K562 (cell line): ENCODE measurements around the gene DAP. TPM values are rescaled to one million over a fixed set of nuclear protein-coding genes. Genes with fewer than 3 reads are reported as not detected.

ENCODE experiments used
- ATAC-seq: fragments of 200-7000 bp; cut with Tn5 transposase; 3 replicates; pipeline ENCODE4 v1.9.1; 2020; ENCODE audit warnings: moderate library complexity
- BruUV-seq: library from RNA; stranded (reverse); fragments of 400-500 nt; replicated peaks from 2 replicates; lab custom pipeline; 2021; lab: Mats Ljungman, UMichigan
- CTCF ChIA-PET: fragments of 300-600 bp; formaldehyde crosslinking; extraction: SDS; loops from one replicate; lab custom pipeline; 2021; ENCODE audit warnings: low intra/inter-chr PET ratio; lab: Yijun Ruan, JAX
- POLR2A ChIA-PET: fragments of 300-600, 350-650 bp; sonication (Branson Sonifier 250); formaldehyde crosslinking; extraction: SDS; loops from one replicate; lab custom pipeline; 2021; ENCODE audit warnings: antibody characterized with exemption, inconsistent platforms; lab: Yijun Ruan, JAX
- DNase-seq, 4 experiments: peaks; one replicate each; pipeline versions ENCODE4 v3.0.0 to v3.0.0-alpha.2; 2011 to 2018; ENCODE audit warnings: low spot score in 3 of 4, mixed read lengths in 3 of 4; ENCODE audit errors: extremely low read depth in 1 of 4
- FAIRE-seq: peaks from 2 replicates; lab custom pipeline; 2011; peaks lifted over from hg19 to GRCh38; lab: Jason Lieb, UNC
- H2AFZ ChIP-seq: 2 replicates; pipeline ENCODE4 v1.6.0; 2011; ENCODE audit warnings: low read depth, low read length, control low read depth, inconsistent platforms
- H3K27ac ChIP-seq: fragments of 200-600 bp; 3 replicates; pipeline ENCODE4 v1.8.0; 2011; ENCODE audit warnings: low read depth, mild to moderate bottlenecking, control low read depth, inconsistent platforms, low read length, moderate library complexity, mixed read lengths; ENCODE audit errors: extremely low read depth
- H3K27me3 ChIP-seq, 2 experiments: fragments of 300-600 bp in 1 of 2; 2 replicates in 1 of 2; 3 replicates in 1 of 2; pipeline versions ENCODE4 v1.6.0 to v1.8.0; 2011; ENCODE audit warnings: inconsistent platforms in 2 of 2, low read length in 2 of 2, mild to moderate bottlenecking in 1 of 2, mixed read lengths in 1 of 2, moderate library complexity in 1 of 2; ENCODE audit not compliant: control insufficient read depth in 2 of 2, insufficient read depth in 2 of 2
- H3K36me3 ChIP-seq: fragments of 300-600 bp; 3 replicates; pipeline ENCODE4 v1.8.0; 2011; ENCODE audit warnings: mild to moderate bottlenecking, low read length, inconsistent platforms; ENCODE audit not compliant: control insufficient read depth, insufficient read depth
- H3K4me1 ChIP-seq, 2 experiments: fragments of 200-600 bp in 1 of 2; replicated peaks in 1 of 2; 2 replicates in 1 of 2; 3 replicates in 1 of 2; pipeline versions ENCODE4 v1.5.1 to v1.8.0; 2011; ENCODE audit warnings: inconsistent platforms in 2 of 2, low read length in 2 of 2, mild to moderate bottlenecking in 1 of 2, mixed read lengths in 1 of 2, moderate library complexity in 1 of 2; ENCODE audit not compliant: control insufficient read depth in 2 of 2, insufficient read depth in 2 of 2
- H3K4me2 ChIP-seq: 2 replicates; pipeline ENCODE4 v1.6.1; 2011; ENCODE audit warnings: low read length, control low read depth, inconsistent platforms, mixed read lengths; ENCODE audit not compliant: insufficient read depth
- H3K4me3 ChIP-seq: fragments of 200-600 bp; sonication (generic), shearing (Covaris generic); 2 replicates; pipeline ENCODE4 v1.5.1; 2016; ENCODE audit warnings: control low read depth, inconsistent platforms
- H3K79me2 ChIP-seq: fragments of 200-600 bp; 3 replicates; pipeline ENCODE4 v1.8.0; 2011; ENCODE audit warnings: low read length, inconsistent platforms; ENCODE audit not compliant: control insufficient read depth, insufficient read depth
- H3K9ac ChIP-seq, 2 experiments: 2 replicates each; pipeline versions ENCODE4 v1.6.0 to v1.6.1; 2011; ENCODE audit warnings: low read depth in 2 of 2, low read length in 2 of 2, control low read depth in 1 of 2, inconsistent platforms in 1 of 2, mild to moderate bottlenecking in 1 of 2, mixed read lengths in 1 of 2; ENCODE audit not compliant: insufficient read depth in 1 of 2
- H3K9me1 ChIP-seq: one replicate; pipeline ENCODE4 v1.6.0; 2011; ENCODE audit warnings: inconsistent platforms, mild to moderate bottlenecking, low read length, moderate library complexity; ENCODE audit not compliant: control insufficient read depth, insufficient read depth
- H3K9me3 ChIP-seq: replicated peaks from 2 replicates; pipeline ENCODE4 v1.5.1; 2011; ENCODE audit warnings: low read depth, low read length, inconsistent platforms; ENCODE audit not compliant: control insufficient read depth, insufficient read depth
- H4K20me1 ChIP-seq: replicated peaks from 2 replicates; pipeline ENCODE4 v1.6.1; 2011; ENCODE audit warnings: low read length, inconsistent platforms, mixed read lengths; ENCODE audit not compliant: control insufficient read depth, insufficient read depth
- ARID1B ChIP-seq: fragments of 450-650 bp; IDR thresholded peaks from 2 replicates; pipeline ENCODE4 v1.6.1; 2016; ENCODE audit warnings: antibody characterized with exemption, mild to moderate bottlenecking, inconsistent platforms
- ATF3 ChIP-seq, 2 experiments: fragments of 450-650 bp in 1 of 2; sonication (generic) in 1 of 2; formaldehyde crosslinking in 1 of 2; IDR thresholded peaks in 1 of 2; conservative IDR thresholded peaks in 1 of 2; 2 replicates each; pipeline versions ENCODE4 v1.6.1 to v1.8.1; 2016 to 2023; ENCODE audit warnings: mild to moderate bottlenecking in 2 of 2, moderate library complexity in 2 of 2, inconsistent platforms in 1 of 2, missing genetic modification reagents in 1 of 2
- BHLHE40 ChIP-seq: IDR thresholded peaks from 2 replicates; pipeline ENCODE4 v1.6.1; 2011; ENCODE audit warnings: low read length, improper control_type of control experiment
- CBFA2T2 ChIP-seq: fragments of 450-650 bp; conservative IDR thresholded peaks from 2 replicates; pipeline ENCODE4 v1.6.1; 2017; ENCODE audit warnings: mild to moderate bottlenecking
- CBFA2T3 ChIP-seq: fragments of 450-650 bp; IDR thresholded peaks from 2 replicates; pipeline ENCODE4 v1.6.1; 2017
- CBX3 ChIP-seq, 2 experiments: IDR thresholded peaks; 1 replicate in 1 of 2; 2 replicates in 1 of 2; pipeline ENCODE4 v1.6.1; 2012; ENCODE audit warnings: inconsistent platforms in 2 of 2, low read length in 2 of 2, borderline replicate concordance in 1 of 2, control low read depth in 1 of 2
- CREM ChIP-seq: IDR thresholded peaks from 2 replicates; pipeline ENCODE4 v1.6.1; 2014; ENCODE audit warnings: antibody characterized with exemption, low read depth
- EGR1 ChIP-seq: fragments of 450-650 bp; conservative IDR thresholded peaks from 2 replicates; pipeline ENCODE4 v1.6.1; 2017; ENCODE audit warnings: mild to moderate bottlenecking
- FOSL1 ChIP-seq: fragments of 200-800 bp; sonication (Bioruptor generic); conservative IDR thresholded peaks from 2 replicates; pipeline ENCODE4 v1.6.1; 2016; ENCODE audit warnings: missing genetic modification characterization, missing compliant biosample characterization
- FOXJ2 ChIP-seq: fragments of 200-800 bp; sonication (Bioruptor generic); IDR thresholded peaks from 2 replicates; pipeline ENCODE4 v1.6.1; 2016; ENCODE audit warnings: missing genetic modification characterization, missing compliant biosample characterization
- HBP1 ChIP-seq: fragments of 450-650 bp; formaldehyde crosslinking; IDR thresholded peaks from 2 replicates; pipeline ENCODE4 v1.4.0; 2022; ENCODE audit warnings: missing genetic modification characterization
- HDAC1 ChIP-seq, 2 experiments: fragments of 450-650 bp; IDR thresholded peaks; 2 replicates each; pipeline ENCODE4 v1.6.1; 2016 to 2017; ENCODE audit warnings: inconsistent platforms in 1 of 2, mild to moderate bottlenecking in 1 of 2, moderate library complexity in 1 of 2
- LEF1 ChIP-seq: fragments of 450-650 bp; IDR thresholded peaks from 2 replicates; pipeline ENCODE4 v1.6.1; 2016; ENCODE audit warnings: mild to moderate bottlenecking
- MAFG ChIP-seq: fragments of 450-650 bp; conservative IDR thresholded peaks from 2 replicates; pipeline ENCODE4 v1.6.1; 2016; ENCODE audit warnings: missing genetic modification characterization, missing compliant biosample characterization
- NCOR1 ChIP-seq: fragments of 450-650 bp; IDR thresholded peaks from 2 replicates; pipeline ENCODE4 v1.6.1; 2016; ENCODE audit warnings: mild to moderate bottlenecking, moderate library complexity
- NFIC ChIP-seq: fragments of 450-650 bp; IDR thresholded peaks from 2 replicates; pipeline ENCODE4 v1.6.1; 2017; ENCODE audit warnings: mild to moderate bottlenecking, inconsistent platforms
- PURB ChIP-seq: sonication (generic); formaldehyde crosslinking; IDR thresholded peaks from 2 replicates; pipeline ENCODE4 v1.9.0; 2021; ENCODE audit warnings: low read depth, mild to moderate bottlenecking, missing genetic modification reagents
- RAD51 ChIP-seq: fragments of 450-650 bp; IDR thresholded peaks from 2 replicates; pipeline ENCODE4 v1.7.1; 2016; ENCODE audit warnings: low read depth, mild to moderate bottlenecking, borderline replicate concordance
- RCOR1 ChIP-seq, 2 experiments: IDR thresholded peaks; 2 replicates each; pipeline ENCODE4 v1.6.1; 2012; ENCODE audit warnings: low read depth in 2 of 2, low read length in 2 of 2, borderline replicate concordance in 1 of 2, improper control_type of control experiment in 1 of 2
- SMARCA4 ChIP-seq: fragments of 450-650 bp; IDR thresholded peaks from 2 replicates; pipeline ENCODE4 v1.6.1; 2016
- SRSF9 ChIP-seq: fragments of 200-400 bp; formaldehyde crosslinking; IDR thresholded peaks from 2 replicates; pipeline ENCODE4 v1.6.1; 2017; ENCODE audit warnings: low read depth, low read length, borderline replicate concordance
- TCF3 ChIP-seq: sonication (generic); formaldehyde crosslinking; IDR thresholded peaks from 2 replicates; pipeline ENCODE4 v1.4.0; 2020; ENCODE audit warnings: mild to moderate bottlenecking, missing genetic modification reagents
- THRAP3 ChIP-seq: fragments of 450-650 bp; IDR thresholded peaks from 2 replicates; pipeline ENCODE4 v1.6.1; 2016; ENCODE audit warnings: mild to moderate bottlenecking, inconsistent platforms, borderline replicate concordance
- ZNF384 ChIP-seq: IDR thresholded peaks from 2 replicates; pipeline ENCODE4 v1.6.1; 2012; ENCODE audit warnings: low read depth, low read length, improper control_type of control experiment
- ZSCAN29 ChIP-seq: fragments of 450-650 bp; IDR thresholded peaks from 2 replicates; pipeline ENCODE4 v1.6.1; 2017
- WGBS: fragments of 100-300 bp; shearing (Covaris generic); methylation state at CpG from one replicate; pipeline ENCODE4 v1.1.6; 2016; ENCODE audit warnings: low coverage, mixed read lengths; ENCODE audit not compliant: insufficient coverage; ENCODE audit errors: missing lambda C conversion rate; 5-methylcytosine and 5-hydroxymethylcytosine counted together
- in situ Hi-C: fragments of 300-500 bp; cut with MboI; formaldehyde crosslinking; loops from 4 replicates; pipeline ENCODE4 v1.15.0; 2018; ENCODE audit warnings: inconsistent platforms, mixed read lengths
- intact Hi-C: fragments of 100-400 bp; cut with micrococcal nuclease; formaldehyde crosslinking; loops from 2 replicates; pipeline ENCODE4 v1.14.2; 2022
- polyA plus RNA-seq, 8 experiments: library from polyadenylated mRNA; depleted of rRNA in 4 of 8; stranded (reverse) in 5 of 8; unstranded in 3 of 8; fragments of >200 nt; fragmentation: Nextera tagmentation in 2 of 8; fragmentation: Illumina TruSeq in 1 of 8; extraction: Ambion mirVana in 2 of 8; extraction: Trizol in 1 of 8; gene quantifications; 2 replicates each; pipeline versions ENCODE4 v1.2.1 to v1.2.3, GENCODE V29; 2011 to 2014; ENCODE audit warnings: inconsistent platforms in 1 of 8, missing spikeins in 1 of 8
- total RNA-seq, 7 experiments: library from RNA; depleted of rRNA in 6 of 7; stranded (reverse); fragments of >200 nt in 6 of 7; fragmentation: Illumina TruSeq in 2 of 7; extraction: Trizol in 2 of 7; gene quantifications; 2 replicates each; pipeline versions ENCODE4 v1.2.1 to v1.2.3, GENCODE V29; 2011 to 2021; ENCODE audit warnings: low replicate concordance in 1 of 7

DAP gene
- total and polyA plus RNA-seq, 9 of the 15 experiments (the other 6 are each of a cell fraction or from before 2014, with no cell fraction given), result 14.1 to 151 (median 34.5) TPM

GRCh38 chr5:10789021-10789420 is 28.0 kb upstream of the DAP start:
- H3K27me3 ChIP-seq, result peaks cover 3 to 12% of the 10 kb centered on the region in 2 experiments; a peak in 3 of 5 replicates
- intact Hi-C loops (no loop called here), in situ Hi-C loops (no loop called here)
- H3K4me1 ChIP-seq, result peaks cover 0 to 7% of the 10 kb centered on the region in 2 experiments; a peak in 2 of 5 replicates
- H3K4me2 ChIP-seq, result no peak overlapping the region
- H3K27ac ChIP-seq, result no peak overlapping the region
- BruUV-seq, result no TSS peak
- H3K9me3 ChIP-seq, result no peaks in the 10 kb centered on the region
- ChIA-PET CTCF (no interaction called here), POLR2A (no interaction called here)
- 5% methylated on average over 3 of the region's 3 CpGs for WGBS
- no peaks in the 10 kb centered on the region for H4K20me1 ChIP-seq
- H3K4me3 ChIP-seq, result no peak overlapping the region
- no peaks in the 10 kb centered on the region for H3K36me3 ChIP-seq
- H3K9ac ChIP-seq, result no peak overlapping the region
- no peaks in the 10 kb centered on the region for H3K9me1 ChIP-seq
- H2AFZ ChIP-seq, result no peak overlapping the region
- ATAC-seq (peak; percentile 43), FAIRE-seq (no peak), DNase-seq (peak in 1 of 4 experiments; percentile 20)
- H3K79me2 ChIP-seq, result no peaks in the 10 kb centered on the region
- TF ChIP-seq BHLHE40 (peak; percentile 80), NCOR1 (peak; percentile 36), HDAC1 (IDR thresholded peaks at IDR 0.05) (no peak), RCOR1 (IDR thresholded peaks at IDR 0.05; ENCODE audit: borderline replicate concordance in 1 of 2, low read depth in 2 of 2, low read length in 2 of 2) (0 out of 4 replicates have a peak, but pooled peaks of 1 of the 2 experiments have one; percentile 35), PURB (CRISPR knock-in tag) (no peak), RAD51 (no peak), SRSF9 (no peak), SMARCA4 (peak; percentile 62; the same call in 1 of the 2 replicates), ZSCAN29 (no peak), EGR1 (0 out of 2 replicates have a peak, but pooled peaks have one; percentile 10), CBFA2T3 (peak; percentile 60), ZNF384 (no peak), FOSL1 (peak; percentile 90), ATF3 (IDR thresholded peaks at IDR 0.05) (peak; percentile 46; the same call in 1 of the 2 replicates), ATF3 (CRISPR knock-in tag; conservative IDR thresholded peaks at IDR 0.05) (no peak), CBX3 (IDR thresholded peaks at IDR 0.05; ENCODE audit: borderline replicate concordance in 1 of 2, low read length in 2 of 2) (no peak), HBP1 (no peak), CBFA2T2 (peak; percentile 33; the same call in 1 of the 2 replicates), ARID1B (peak; percentile 70), LEF1 (no peak), TCF3 (CRISPR knock-in tag) (peak; percentile 22; the same call in 1 of the 2 replicates), THRAP3 (no peak), FOXJ2 (0 out of 2 replicates have a peak, but pooled peaks have one; percentile 37), MAFG (tag) (peak; percentile 31; the same call in 1 of the 2 replicates), CREM (0 out of 2 replicates have a peak, but pooled peaks have one; percentile 10), NFIC (0 out of 2 replicates have a peak, but pooled peaks have one; percentile 21)
